ENCODE measurements around the gene ZNF90.
"Not testable (repeated sequence)": the region's sequence is repeated elsewhere in the genome, so short reads cannot be mapped to it uniquely, and the experiment has no call there.

GRCh38 chr19:20082232-20082833, 4.5 kb downstream of the ZNF90 start:
- TF ChIP-seq SP1 (IDR thresholded peaks at IDR 0.05; ENCODE audit: low read depth, low read length); SIN3A (conservative IDR thresholded peaks at IDR 0.05 in 1 of 2, IDR thresholded peaks at IDR 0.05 in 1 of 2; ENCODE audit: low read depth in 1 of 2, low read length in 2 of 2); TAF1 (IDR thresholded peaks at IDR 0.05; ENCODE audit: low read depth, low read length): not testable (repeated sequence)
- TF ChIP-seq, protein P1, sequence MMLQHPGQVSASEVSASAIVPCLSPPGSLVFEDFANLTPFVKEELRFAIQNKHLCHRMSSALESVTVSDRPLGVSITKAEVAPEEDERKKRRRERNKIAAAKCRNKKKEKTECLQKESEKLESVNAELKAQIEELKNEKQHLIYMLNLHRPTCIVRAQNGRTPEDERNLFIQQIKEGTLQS (IDR thresholded peaks at IDR 0.05; ENCODE audit: insufficient read depth, low read depth, low read length), result not testable (repeated sequence)
